ENCODE results near the gene SLC25A13.

The SLC25A13 gene

GRCh38 chr7:96322847-96323461, 1.1 kb upstream of the SLC25A13 start:
- DNase-seq (ENCODE audit: low read depth, low spot score), result no peak

- no peak for DNase-seq (ENCODE audit: low read depth, low spot score)
These were observed 436 bp upstream of the SLC25A13 start for GRCh38 chr7:96322373-96322695.

- peak; percentile 19 for DNase-seq (ENCODE audit: low read depth, low spot score)
These were observed 754 bp downstream of the SLC25A13 start for GRCh38 chr7:96321031-96321657.

DNA sequence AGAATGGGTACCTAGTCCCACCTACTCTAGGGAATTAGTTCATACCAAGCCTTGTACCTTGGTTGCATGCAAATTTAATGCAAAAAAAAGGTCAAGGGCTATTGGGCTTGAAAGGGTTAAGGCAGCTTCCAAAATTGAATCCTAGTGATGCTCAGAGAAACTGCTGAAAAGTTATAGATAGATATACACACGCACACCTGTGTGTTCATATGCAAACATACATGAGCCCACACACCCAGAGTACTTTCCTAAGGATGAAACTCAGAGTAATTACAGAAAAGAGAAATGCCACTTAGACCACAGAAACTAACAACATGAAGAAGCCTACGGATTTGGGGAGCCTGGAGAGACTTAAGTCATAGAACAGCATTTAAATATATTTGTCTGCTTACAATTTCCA, 1.5 kb downstream of the SLC25A13 start:
- DNase-seq (ENCODE audit: low read depth, low spot score), result no peak

DNA sequence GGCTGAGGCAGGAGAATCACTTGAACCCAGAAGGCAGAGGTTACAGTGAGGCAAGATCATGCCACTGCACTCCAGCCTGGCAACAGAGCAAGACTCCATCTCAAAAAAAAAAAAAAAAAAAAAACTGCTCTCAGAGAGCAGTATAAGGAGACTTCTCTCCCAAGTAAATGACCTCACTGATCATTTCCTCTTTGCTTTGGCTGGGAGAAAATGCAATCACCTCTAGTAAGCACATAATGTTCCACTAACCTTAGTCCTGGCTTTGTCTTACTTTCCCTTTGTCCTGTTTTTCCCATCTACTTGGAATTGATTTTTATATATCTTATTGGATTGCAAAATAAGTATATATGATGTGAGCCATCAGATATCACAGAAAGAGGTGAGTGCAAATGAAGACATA, 2.5 kb downstream of the SLC25A13 start:
- DNase-seq (ENCODE audit: low read depth, low spot score), result no peak

GRCh38 chr7:96316949-96317348, 4.9 kb downstream of the SLC25A13 start:
- DNase-seq (ENCODE audit: low read depth, low spot score), result no peak

GRCh38 chr7:96315125-96315512, 6.8 kb downstream of the SLC25A13 start:
- no peak for DNase-seq (ENCODE audit: low read depth, low spot score)

DNA sequence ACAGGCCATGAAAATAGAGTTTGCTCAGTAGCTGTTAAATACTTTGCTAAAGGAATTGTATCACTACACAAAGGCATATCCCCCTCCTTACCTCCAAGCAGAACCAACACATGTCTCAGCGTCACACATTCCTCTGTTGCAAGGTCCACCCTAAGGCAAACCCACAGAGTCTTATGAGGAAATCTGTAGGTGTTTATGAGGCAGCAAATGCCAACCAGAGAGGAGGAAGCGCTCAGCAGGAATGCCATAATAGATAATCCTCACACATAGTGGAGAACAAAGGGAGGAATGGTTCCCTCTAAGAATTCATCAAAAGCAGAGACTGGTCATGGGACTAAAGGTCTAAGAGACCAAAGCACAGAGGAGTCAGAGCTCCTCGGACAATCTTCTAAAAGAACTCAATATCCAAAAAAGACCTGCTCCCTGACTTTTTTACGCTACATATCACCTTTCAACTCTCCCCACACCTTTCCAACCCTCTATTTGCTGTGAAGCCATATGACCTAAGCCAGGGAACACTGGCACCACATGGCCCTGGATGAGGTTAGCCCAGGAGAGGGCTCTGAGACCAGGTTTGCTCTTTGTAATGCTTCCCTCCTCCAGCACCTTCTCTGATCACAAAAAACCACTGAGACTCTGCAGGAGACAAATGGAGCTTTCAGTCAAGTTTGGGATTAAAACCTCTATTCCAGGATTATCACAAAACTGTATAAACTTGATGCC, 7.3 kb downstream of the SLC25A13 start:
- no peak for DNase-seq (ENCODE audit: low read depth, low spot score)

GRCh38 chr7:96313940-96314339, 8.0 kb downstream of the SLC25A13 start:
- no peak for DNase-seq (ENCODE audit: low read depth, low spot score)

DNA sequence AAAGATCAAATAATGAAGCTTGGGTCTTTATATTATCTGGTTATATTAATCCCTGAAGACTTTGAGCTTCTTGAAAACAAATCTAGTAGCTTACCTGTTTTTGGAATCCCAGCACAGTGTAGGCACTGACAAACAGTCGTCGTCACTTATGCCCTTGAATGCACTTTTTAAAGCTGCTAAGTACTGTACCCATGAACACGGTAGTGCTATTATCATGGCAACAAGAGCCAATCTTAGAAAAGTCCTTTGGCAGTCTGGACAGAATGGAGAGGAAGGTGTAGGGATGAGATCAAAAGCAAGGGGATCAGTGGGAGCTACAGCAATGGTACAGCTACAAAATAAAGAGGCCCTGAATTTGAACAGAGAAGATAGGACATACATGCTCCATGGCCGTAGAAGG, 9.4 kb downstream of the SLC25A13 start:
- no peak for DNase-seq (ENCODE audit: low read depth, low spot score)

- no peak for DNase-seq (ENCODE audit: low read depth, low spot score)
These were observed 9.9 kb downstream of the SLC25A13 start for GRCh38 chr7:96311967-96312366.

DNA sequence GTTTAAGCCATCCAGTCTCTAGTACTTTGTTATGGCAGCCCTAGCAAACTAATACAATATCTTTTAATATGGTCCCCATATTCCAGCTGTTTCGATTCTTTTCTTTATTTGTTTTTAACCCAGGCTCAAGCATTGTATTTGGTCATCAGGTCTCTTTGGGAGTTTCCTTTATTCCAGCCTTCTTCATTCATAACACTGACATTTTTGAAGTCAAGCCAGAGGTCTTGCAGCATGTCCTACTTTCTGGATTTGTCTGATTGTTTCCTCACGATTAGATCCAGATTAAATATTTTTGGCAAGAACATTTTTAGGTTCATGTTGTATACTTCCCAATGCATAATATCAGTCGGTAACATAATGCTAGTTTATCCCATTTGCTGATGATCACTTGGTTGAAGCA, 11.8 kb downstream of the SLC25A13 start:
- DNase-seq (ENCODE audit: low read depth, low spot score), result no peak

GRCh38 chr7:96308950-96309263, 13.0 kb downstream of the SLC25A13 start:
- no peak for DNase-seq (ENCODE audit: low read depth, low spot score)

DNA sequence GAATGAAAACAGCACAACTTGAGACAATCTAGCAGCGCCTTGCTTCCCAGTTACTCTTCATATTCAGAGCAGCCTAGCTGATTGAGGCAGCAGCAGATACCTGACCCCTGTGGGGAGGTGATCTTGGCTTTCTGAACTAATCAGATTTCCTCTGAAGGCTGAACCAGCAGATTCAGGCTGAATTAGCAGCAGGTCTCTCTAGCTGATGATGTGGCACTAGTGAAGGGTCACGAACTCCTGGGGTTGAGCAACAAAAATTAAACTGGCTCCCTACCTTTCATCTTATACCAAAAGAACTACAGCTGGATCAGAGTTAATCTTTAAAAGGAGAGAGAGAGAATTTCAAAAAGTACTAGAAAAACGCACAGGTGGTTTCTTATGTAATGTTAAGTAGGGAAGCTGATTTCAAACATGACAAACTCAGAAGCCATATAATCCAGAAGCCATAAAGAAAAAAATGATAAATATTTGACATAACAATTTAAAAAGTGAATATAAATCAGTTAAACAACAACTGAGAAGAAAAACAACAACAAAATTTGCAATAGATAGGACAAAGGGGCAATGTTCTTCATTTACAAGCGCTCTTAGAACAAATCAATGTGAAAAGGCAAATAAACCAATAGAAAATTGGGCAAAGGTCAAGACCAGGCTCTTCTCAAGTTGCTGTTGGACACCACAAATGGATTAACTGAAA, 13.5 kb downstream of the SLC25A13 start:
- DNase-seq (ENCODE audit: low read depth, low spot score), result no peak

DNA sequence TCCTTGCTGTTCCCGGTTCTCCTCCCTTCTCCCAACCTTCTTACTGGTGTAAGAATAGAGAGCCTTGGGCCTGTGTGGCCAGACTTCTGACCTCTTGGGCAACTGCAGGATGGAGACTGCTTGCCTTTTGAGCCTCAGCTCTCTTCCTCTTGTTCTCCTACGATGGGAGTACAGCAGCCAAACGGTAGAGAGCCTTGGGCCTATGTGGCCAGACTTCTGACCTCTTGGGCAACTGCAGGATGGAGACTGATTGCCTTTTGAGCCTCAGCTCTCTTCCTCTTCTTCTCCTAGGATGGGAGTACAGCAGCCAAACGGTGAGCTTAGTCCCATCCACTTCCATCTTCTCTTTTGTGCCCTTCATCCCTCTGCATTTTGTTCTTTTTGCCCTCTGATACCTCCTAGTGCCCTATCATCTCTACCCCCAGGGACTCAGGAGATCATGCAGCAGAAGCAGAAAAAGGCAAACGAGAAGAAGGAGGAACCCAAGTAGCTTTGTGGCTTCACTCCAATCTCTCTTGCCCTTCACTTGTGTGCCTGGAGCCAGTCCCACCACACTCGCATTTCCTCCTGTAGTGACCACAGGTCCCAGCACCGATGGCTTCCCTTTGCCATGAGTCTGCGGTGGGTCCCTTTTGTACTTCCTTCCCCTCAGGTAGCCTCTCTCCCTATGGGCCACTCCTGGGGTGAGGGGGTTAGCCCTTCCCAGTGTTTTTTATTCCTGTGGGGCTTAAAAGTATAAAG, 15.3 kb downstream of the SLC25A13 start:
- no peak for DNase-seq (ENCODE audit: low read depth, low spot score)

- no peak for DNase-seq (ENCODE audit: low read depth, low spot score)
These were observed 16.0 kb downstream of the SLC25A13 start for GRCh38 chr7:96305915-96306314.

GRCh38 chr7:96304573-96304972, 17.3 kb downstream of the SLC25A13 start:
- no peak for DNase-seq (ENCODE audit: low read depth, low spot score)

GRCh38 chr7:96303686-96304443, 18.0 kb downstream of the SLC25A13 start:
- DNase-seq (ENCODE audit: low read depth, low spot score), result no peak

- DNase-seq (ENCODE audit: low read depth, low spot score), result no peak
These were observed 18.7 kb downstream of the SLC25A13 start for GRCh38 chr7:96303105-96303685.

DNA sequence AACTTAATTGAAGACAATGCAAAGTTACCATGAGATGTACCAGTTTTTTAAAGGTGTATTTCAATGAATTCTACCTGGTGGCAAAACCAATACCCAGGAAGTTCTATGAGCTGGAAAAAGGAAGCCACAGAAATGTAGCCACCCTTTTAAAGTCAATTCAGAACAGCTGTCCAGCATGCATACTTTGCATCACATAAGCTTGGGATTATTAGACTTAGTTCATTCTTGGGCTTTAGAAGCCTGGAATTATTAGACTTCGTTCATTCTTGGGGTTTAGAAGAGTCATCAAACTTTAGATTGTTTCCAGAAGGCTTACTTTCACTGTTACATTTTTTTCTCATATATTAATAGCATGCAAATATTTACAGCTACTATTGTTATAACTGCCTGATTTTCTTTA, 20.9 kb downstream of the SLC25A13 start:
- no peak for DNase-seq (ENCODE audit: low read depth, low spot score)

GRCh38 chr7:96300502-96300901, 21.4 kb downstream of the SLC25A13 start:
- no peak for DNase-seq (ENCODE audit: low read depth, low spot score)
